NCI-H1105 (cell line): Measurements from ENCODE around the gene SYNRG.
"Not testable (repeated sequence)": the region's sequence is repeated elsewhere in the genome, so short reads cannot be mapped to it uniquely, and the experiment has no call there.

ENCODE experiments used
- DNase-seq: peaks from one replicate; lab custom pipeline; 2025; lab: John Stamatoyannopoulos, UW

The SYNRG gene

GRCh38 chr17:37609170-37610040, at the start of gene SYNRG:
TSS of gene SYNRG (minus strand) at chr17:37609418. CDS start at chr17:37609355, 63 bp downstream.
- DNase-seq: peak; percentile 91

GRCh38 chr17:37657202-37657601, 48.0 kb upstream of the SYNRG start:
- no peak for DNase-seq

- no peak for DNase-seq
Observed at GRCh38 chr17:37651849-37652248, 42.6 kb upstream of the SYNRG start.

- DNase-seq: no peak
Observed at GRCh38 chr17:37650419-37651003, 41.3 kb upstream of the SYNRG start.

GRCh38 chr17:37648555-37648954, 39.3 kb upstream of the SYNRG start:
- DNase-seq: no peak

GRCh38 chr17:37647856-37648255, 38.6 kb upstream of the SYNRG start:
- DNase-seq: no peak

GRCh38 chr17:37643869-37644268, 34.7 kb upstream of the SYNRG start:
- DNase-seq: no peak

- DNase-seq: peak; percentile 80
Observed at GRCh38 chr17:37643118-37643766, 34.0 kb upstream of the SYNRG start, which contains the start of gene DDX52. TSS of gene DDX52 (minus strand) at chr17:37643446. CDS start at chr17:37643420, 26 bp downstream.

- no peak for DNase-seq
Observed at GRCh38 chr17:37642681-37643080, 33.5 kb upstream of the SYNRG start.

GRCh38 chr17:37640015-37640414, 30.8 kb upstream of the SYNRG start:
- no peak for DNase-seq

- DNase-seq: no peak
Observed at GRCh38 chr17:37637956-37638355, 28.7 kb upstream of the SYNRG start.

- not testable (repeated sequence) for DNase-seq
Observed at GRCh38 chr17:37616430-37616829, 7.2 kb upstream of the SYNRG start.

- DNase-seq: no peak
Observed at GRCh38 chr17:37614823-37615222, 5.6 kb upstream of the SYNRG start.

- no peak for DNase-seq
Observed at GRCh38 chr17:37614391-37614790, 5.2 kb upstream of the SYNRG start.

- no peak for DNase-seq
Observed at GRCh38 chr17:37610971-37611370, 1.8 kb upstream of the SYNRG start.

- not testable (repeated sequence) for DNase-seq
Observed at GRCh38 chr17:37610041-37610420, 813 bp upstream of the SYNRG start.

GRCh38 chr17:37608351-37609169, 658 bp downstream of the SYNRG start:
- DNase-seq: peak; percentile 30

GRCh38 chr17:37607637-37608331, 1.4 kb downstream of the SYNRG start:
- no peak for DNase-seq

GRCh38 chr17:37605813-37606505, 3.3 kb downstream of the SYNRG start:
- no peak for DNase-seq

- DNase-seq: no peak
Observed at GRCh38 chr17:37605081-37605480, 4.1 kb downstream of the SYNRG start.

- DNase-seq: no peak
Observed at GRCh38 chr17:37604556-37604955, 4.7 kb downstream of the SYNRG start.
